ENCODE results near the gene SLC39A8. TPM values are rescaled to one million over a fixed set of nuclear protein-coding genes. Genes with fewer than 3 reads are reported as not detected.

The SLC39A8 gene
- total and polyA plus RNA-seq, 9 of the 15 experiments (the other 6 are each of a cell fraction or from before 2014, with no cell fraction given), result 8.2 to 30.3 (median 25.0) TPM

GRCh38 chr4:102333787-102334186 is 11.5 kb downstream of the SLC39A8 start:
- 61% methylated on average over 3 of the region's 3 CpGs for WGBS (ENCODE audit: insufficient coverage, low coverage, missing lambda C conversion rate)
- H3K4me3 ChIP-seq, result no peak overlapping the region

More at GRCh38 chr4:102333787-102334186, 11.5 kb downstream of the SLC39A8 start:
- no peak overlapping the region for H2AFZ ChIP-seq (ENCODE audit: low read depth, low read length)
- POLR2A ChIA-PET, result no interaction called here
- H3K4me2 ChIP-seq (ENCODE audit: insufficient read depth, low read length), result no peak overlapping the region
- BruUV-seq (replicated peaks), result no TSS peak
- peaks cover 7% of the 10 kb centered on the region; the same call in 1 of the 3 replicates for H3K79me2 ChIP-seq (ENCODE audit: control insufficient read depth, insufficient read depth, low read length)
- H3K9me3 ChIP-seq (replicated peaks; ENCODE audit: control insufficient read depth, insufficient read depth, low read depth, low read length), result no peaks in the 10 kb centered on the region
- TF ChIP-seq BRCA1 (IDR thresholded peaks at IDR 0.05) (no peak), BRCA1 (CRISPR knock-in tag; IDR thresholded peaks at IDR 0.05) (no peak), MAZ (CRISPR knock-in tag; conservative IDR thresholded peaks at IDR 0.05 in 1 of 2, IDR thresholded peaks at IDR 0.05 in 1 of 2) (no peak), ZBTB5 (IDR thresholded peaks at IDR 0.05) (no peak), WHSC1 (IDR thresholded peaks at IDR 0.05; ENCODE audit: low read length) (no peak), PHTF2 (CRISPR knock-in tag; IDR thresholded peaks at IDR 0.05) (no peak), HDGF (IDR thresholded peaks at IDR 0.05) (no peak), ZNF75A (CRISPR knock-in tag; IDR thresholded peaks at IDR 0.05) (no peak), NCOA2 (IDR thresholded peaks at IDR 0.05; ENCODE audit: partially characterized antibody in 2 of 2) (no peak), PYGO2 (tag; IDR thresholded peaks at IDR 0.05) (no peak), HLTF (IDR thresholded peaks at IDR 0.05) (no peak), GTF2E2 (tag; IDR thresholded peaks at IDR 0.05) (no peak), ARID3B (CRISPR knock-in tag; IDR thresholded peaks at IDR 0.05; ENCODE audit: borderline replicate concordance) (no peak)
- no peak for ATAC-seq
- FAIRE-seq, result no peak
- intact Hi-C loops (cut with micrococcal nuclease) (no loop called here), in situ Hi-C loops (cut with MboI) (no loop called here)
- H4K20me1 ChIP-seq (replicated peaks; ENCODE audit: control insufficient read depth, insufficient read depth, low read length), result no peaks in the 10 kb centered on the region
- H3K27me3 ChIP-seq (ENCODE audit: control insufficient read depth in 2 of 2, insufficient read depth in 2 of 2, low read length in 2 of 2), result no peaks in the 10 kb centered on the region
- no peaks in the 10 kb centered on the region; the same call in 2 of the 3 replicates for H3K36me3 ChIP-seq (ENCODE audit: control insufficient read depth, insufficient read depth, low read length)
- H3K9me1 ChIP-seq (ENCODE audit: control insufficient read depth, insufficient read depth, low read length), result no peaks in the 10 kb centered on the region
- H3K27ac ChIP-seq (ENCODE audit: extremely low read depth, low read depth, low read length), result no peak overlapping the region
- DNase-seq (ENCODE audit: extremely low read depth in 1 of 4, low spot score in 3 of 4), result no peak
- CTCF ChIA-PET (ENCODE audit: low intra/inter-chr PET ratio), result no interaction called here
- H3K9ac ChIP-seq (ENCODE audit: insufficient read depth in 1 of 2, low read depth in 2 of 2, low read length in 2 of 2), result no peak overlapping the region
- peaks cover 0 to 2% of the 10 kb centered on the region in 2 experiments; a peak in 2 of 5 replicates for H3K4me1 ChIP-seq (replicated peaks in 1 of 2; ENCODE audit: control insufficient read depth in 2 of 2, insufficient read depth in 2 of 2, low read length in 2 of 2)
